A549 (cell line): ENCODE results near the gene NMUR2. TPM values are rescaled to one million over a fixed set of nuclear protein-coding genes. Genes with fewer than 3 reads are reported as not detected.

ENCODE experiments used
- ATAC-seq, 2 experiments: fragments of 200-7000 bp in 1 of 2; fragments of >200 bp in 1 of 2; cut with Nextera tagmentation in 1 of 2; cut with Tn5 transposase in 1 of 2; 3 replicates each; pipeline versions ENCODE4 v1.8.0 to v1.9.1; 2018 to 2020; ENCODE audit warnings: mild to moderate bottlenecking in 1 of 2, moderate library complexity in 1 of 2
- CTCF ChIA-PET: fragments of 300-600 bp; sonication (Branson Sonifier 250); formaldehyde crosslinking; extraction: SDS; loops from one replicate; lab custom pipeline; 2021; ENCODE audit warnings: antibody characterized with exemption, inconsistent platforms; lab: Yijun Ruan, JAX
- POLR2A ChIA-PET: fragments of 350-600 bp; formaldehyde crosslinking; extraction: SDS; loops from one replicate; lab custom pipeline; 2021; ENCODE audit warnings: antibody characterized with exemption, inconsistent platforms; lab: Yijun Ruan, JAX
- DNase-seq, 2 experiments: peaks; one replicate each; pipeline versions ENCODE4 v3.0.0 to v3.0.0-alpha.2; 2011 to 2016; ENCODE audit warnings: low read depth in 1 of 2, low spot score in 1 of 2
- FAIRE-seq: peaks from 2 replicates; lab custom pipeline; 2011; peaks lifted over from hg19 to GRCh38; lab: Jason Lieb, UNC
- H3K27ac ChIP-seq, 2 experiments: fragments of >200 bp; sonication (Bioruptor Twin); formaldehyde crosslinking; 3 replicates each; pipeline ENCODE4 v1.5.1; 2016 to 2017
- H3K4me1 ChIP-seq: fragments of >200 bp; sonication (Bioruptor Twin); formaldehyde crosslinking; 3 replicates; pipeline ENCODE4 v1.6.1; 2016
- H3K4me2 ChIP-seq: fragments of >200 bp; sonication (Bioruptor Twin); formaldehyde crosslinking; 3 replicates; pipeline ENCODE4 v1.6.1; 2016
- H3K4me3 ChIP-seq: fragments of >200 bp; sonication (Bioruptor Twin); formaldehyde crosslinking; 3 replicates; pipeline ENCODE4 v1.5.1; 2016
- H3K9me3 ChIP-seq: fragments of >200 bp; sonication (Bioruptor Twin); formaldehyde crosslinking; 3 replicates; pipeline ENCODE4 v1.6.1; 2016
- BHLHE40 ChIP-seq: IDR thresholded peaks from 2 replicates; pipeline ENCODE4 v1.6.1; 2012; ENCODE audit warnings: low read depth, low read length, inconsistent platforms
- CBX2 ChIP-seq: fragments of 200-600 bp; sonication (generic); IDR thresholded peaks from 2 replicates; pipeline ENCODE4 v1.6.1; 2016; ENCODE audit warnings: low read depth, mild to moderate bottlenecking, borderline replicate concordance
- CBX8 ChIP-seq: fragments of 200-600 bp; sonication (generic); IDR thresholded peaks from 2 replicates; pipeline ENCODE4 v1.6.1; 2016
- CHD4 ChIP-seq: fragments of 200-600 bp; sonication (generic); IDR thresholded peaks from 2 replicates; pipeline ENCODE4 v1.6.1; 2016; ENCODE audit warnings: antibody characterized with exemption, mild to moderate bottlenecking, borderline replicate concordance
- EHMT2 ChIP-seq: fragments of 200-600 bp; sonication (generic); IDR thresholded peaks from 2 replicates; pipeline ENCODE4 v1.6.1; 2016; ENCODE audit warnings: antibody characterized with exemption, low read depth, mild to moderate bottlenecking, moderate library complexity
- EP300 ChIP-seq, 2 experiments: fragments of >200 bp; sonication (Bioruptor Twin); formaldehyde crosslinking; IDR thresholded peaks; 2 replicates in 1 of 2; 3 replicates in 1 of 2; pipeline ENCODE4 v1.6.1; 2016 to 2017
- FOXS1 ChIP-seq: fragments of 250-450 bp; sonication (Bioruptor Pico); IDR thresholded peaks from 2 replicates; pipeline ENCODE4 v1.5.0; 2020; ENCODE audit warnings: mild to moderate bottlenecking, moderate library complexity
- HDAC2 ChIP-seq: fragments of 200-600 bp; sonication (generic); IDR thresholded peaks from 2 replicates; pipeline ENCODE4 v1.6.1; 2016
- HOXA7 ChIP-seq: fragments of 250-450 bp; sonication (Bioruptor Pico); IDR thresholded peaks from 2 replicates; pipeline ENCODE4 v1.5.0; 2020; ENCODE audit warnings: mild to moderate bottlenecking, moderate library complexity
- HOXB13 ChIP-seq: fragments of 250-450 bp; sonication (Bioruptor Pico); IDR thresholded peaks from 2 replicates; pipeline ENCODE4 v1.5.0; 2020; ENCODE audit warnings: low read depth, mild to moderate bottlenecking, moderate library complexity
- JUNB ChIP-seq: fragments of >200 bp; sonication (Bioruptor Twin); formaldehyde crosslinking; IDR thresholded peaks from 2 replicates; pipeline ENCODE4 v1.6.1; 2016
- MAFK ChIP-seq: fragments of 450-650 bp; IDR thresholded peaks from 2 replicates; pipeline ENCODE4 v1.6.1; 2014; ENCODE audit not compliant: partially characterized antibody
- NR3C1 ChIP-seq: fragments of >200 bp; sonication (Bioruptor Twin); formaldehyde crosslinking; IDR thresholded peaks from 3 replicates; pipeline ENCODE4 v1.6.1; 2017
- POLR2AphosphoS2 ChIP-seq: conservative IDR thresholded peaks from 2 replicates; pipeline ENCODE4 v1.6.1; 2012; ENCODE audit warnings: low read length, improper control_type of control experiment, inconsistent platforms
- RFX5 ChIP-seq: fragments of 450-650 bp; IDR thresholded peaks from 2 replicates; pipeline ENCODE4 v1.7.1; 2014; ENCODE audit warnings: antibody characterized with exemption, mild to moderate bottlenecking, moderate library complexity
- SMC3 ChIP-seq: fragments of >200 bp; sonication (Bioruptor Twin); formaldehyde crosslinking; IDR thresholded peaks from 3 replicates; pipeline ENCODE4 v1.6.1; 2018; ENCODE audit warnings: inconsistent platforms
- SREBF2 ChIP-seq: fragments of 450-650 bp; IDR thresholded peaks from 2 replicates; pipeline ENCODE4 v1.6.1; 2014; ENCODE audit warnings: mild to moderate bottlenecking, moderate library complexity
- TP53 ChIP-seq: fragments of 250-450 bp; sonication (Bioruptor Pico); IDR thresholded peaks from 2 replicates; pipeline ENCODE4 v1.5.0; 2021; ENCODE audit warnings: mild to moderate bottlenecking, moderate library complexity
- ZFP36 ChIP-seq: fragments of 450-650 bp; IDR thresholded peaks from 2 replicates; pipeline ENCODE4 v1.6.1; 2014; ENCODE audit warnings: borderline replicate concordance; ENCODE audit not compliant: partially characterized antibody
- ZNF302 ChIP-seq: fragments of 250-450 bp; sonication (Bioruptor Pico); IDR thresholded peaks from 2 replicates; pipeline ENCODE4 v1.9.0; 2021; ENCODE audit warnings: inconsistent platforms, mild to moderate bottlenecking, moderate library complexity
- WGBS: methylation state at CpG from one replicate; pipeline ENCODE4 v1.1.6; 2017; ENCODE audit errors: missing lambda C conversion rate; 5-methylcytosine and 5-hydroxymethylcytosine counted together
- polyA plus RNA-seq, 4 experiments: library from polyadenylated mRNA; depleted of rRNA in 3 of 4; stranded (reverse); fragments of >200 nt; fragmentation: RNase III in 1 of 4; extraction: RNeasy Plus Mini Kit Qiagen cat#74134 plus additional on column Dnase treatment in 1 of 4; gene quantifications; 2 replicates in 3 of 4; 3 replicates in 1 of 4; pipeline ENCODE4 v1.2.3, GENCODE V29; 2011 to 2017
- TF ChIP-seq, protein P1 (sequence below): IDR thresholded peaks from 2 replicates; pipeline ENCODE4 v1.6.1; 2012
- TF ChIP-seq, protein P2 (sequence below): fragments of >200 bp; sonication (Bioruptor Twin); formaldehyde crosslinking; IDR thresholded peaks from 2 replicates; pipeline ENCODE4 v1.6.1; 2016
- TF ChIP-seq, protein P3 (sequence below): fragments of >200 bp; sonication (Bioruptor Twin); formaldehyde crosslinking; IDR thresholded peaks from 3 replicates; pipeline ENCODE4 v1.5.1; 2016
- TF ChIP-seq, protein P4 (sequence below): IDR thresholded peaks from 2 replicates; pipeline ENCODE4 v1.6.1; 2012; ENCODE audit warnings: low read depth, borderline replicate concordance
- TF ChIP-seq, protein P5 (sequence below): fragments of >200 bp; sonication (Bioruptor Twin); formaldehyde crosslinking; IDR thresholded peaks from 3 replicates; pipeline ENCODE4 v1.6.1; 2016
- TF ChIP-seq, protein P6 (sequence below): IDR thresholded peaks from 2 replicates; pipeline ENCODE4 v1.6.1; 2012

NMUR2 gene
- polyA plus RNA-seq, 2 of the 4 experiments (the other 2 are of a cell fraction): not detected

DNA sequence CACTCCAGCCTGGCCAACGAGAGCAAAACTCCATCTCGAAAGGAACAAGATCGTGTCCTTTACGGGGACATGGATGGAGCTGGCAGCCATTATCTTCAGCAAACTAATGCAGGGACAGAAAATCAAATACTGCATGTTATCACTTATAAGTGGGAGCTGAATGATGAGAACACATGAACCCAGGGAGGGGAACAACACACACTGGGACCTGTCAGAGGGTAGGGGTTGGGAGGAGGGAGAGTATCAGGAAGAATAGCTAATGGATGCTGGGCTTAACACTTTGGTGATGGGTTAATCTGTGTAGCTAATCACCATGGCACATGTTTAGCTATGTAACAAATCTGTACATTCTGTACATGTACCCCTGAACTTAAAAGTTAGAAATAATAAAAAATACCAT, 40.9 kb downstream of the NMUR2 start:
- no peaks in the 10 kb centered on the region for H3K9me3 ChIP-seq
- DNase-seq (no peak), ATAC-seq (no peak), FAIRE-seq (no peak)
- ChIA-PET CTCF (no interaction called here), POLR2A (no interaction called here)
- no peaks in the 10 kb centered on the region for H3K4me1 ChIP-seq
- no peak for TF ChIP-seq JUNB
- TF ChIP-seq ZNF302 (CRISPR knock-in tag): no peak
- TF ChIP-seq HOXA7: no peak
- TF ChIP-seq, protein P1, sequence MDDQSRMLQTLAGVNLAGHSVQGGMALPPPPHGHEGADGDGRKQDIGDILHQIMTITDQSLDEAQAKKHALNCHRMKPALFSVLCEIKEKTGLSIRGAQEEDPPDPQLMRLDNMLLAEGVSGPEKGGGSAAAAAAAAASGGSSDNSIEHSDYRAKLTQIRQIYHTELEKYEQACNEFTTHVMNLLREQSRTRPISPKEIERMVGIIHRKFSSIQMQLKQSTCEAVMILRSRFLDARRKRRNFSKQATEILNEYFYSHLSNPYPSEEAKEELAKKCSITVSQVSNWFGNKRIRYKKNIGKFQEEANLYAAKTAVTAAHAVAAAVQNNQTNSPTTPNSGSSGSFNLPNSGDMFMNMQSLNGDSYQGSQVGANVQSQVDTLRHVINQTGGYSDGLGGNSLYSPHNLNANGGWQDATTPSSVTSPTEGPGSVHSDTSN: no peak
- TF ChIP-seq CHD4: no peak
- no peak for TF ChIP-seq HOXB13
- no peak for TF ChIP-seq RFX5
- no peak overlapping the region for H3K4me3 ChIP-seq
- no peak overlapping the region for H3K27ac ChIP-seq
- WGBS: 2% methylated on average over 4 of the region's 4 CpGs
- H3K4me2 ChIP-seq: no peak overlapping the region

DNA sequence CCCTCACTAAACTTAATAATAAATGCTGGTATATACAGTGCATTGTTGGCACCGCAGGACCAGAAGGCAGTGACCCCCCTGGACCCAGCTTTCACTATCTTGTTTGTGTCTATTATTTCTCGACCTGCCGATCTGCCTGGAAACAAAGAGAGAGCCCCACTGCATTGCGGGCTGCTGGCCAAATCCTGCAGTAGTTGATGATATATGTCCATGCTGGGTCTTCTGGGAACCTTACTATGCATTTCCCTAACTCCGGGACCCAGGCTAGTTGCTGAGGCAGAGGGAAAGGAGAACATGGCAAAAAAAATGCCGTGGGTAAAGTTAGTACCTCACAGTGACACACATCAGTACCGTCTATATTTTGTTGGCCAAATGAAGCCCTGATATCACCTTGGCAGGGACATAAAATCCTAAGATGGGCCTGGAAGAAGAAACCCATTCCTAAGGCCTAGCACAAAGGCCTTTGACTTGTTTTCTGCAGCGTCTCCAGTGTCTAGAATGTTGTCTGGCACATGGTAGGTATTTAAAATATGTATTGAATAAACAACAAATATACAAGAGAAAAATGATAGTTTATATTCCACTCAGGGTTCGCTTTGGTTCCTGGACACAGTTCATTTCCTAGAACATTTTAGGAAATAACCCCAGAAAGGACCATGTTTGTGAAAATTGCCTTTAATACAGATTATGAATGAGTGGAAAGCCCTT, 46.1 kb downstream of the NMUR2 start:
- WGBS: 7% methylated on average over 9 of the region's 9 CpGs
- ATAC-seq: no peak
- no peak for FAIRE-seq
- H3K4me3 ChIP-seq: no peak overlapping the region
- no peak overlapping the region for H3K4me2 ChIP-seq
- H3K9me3 ChIP-seq: no peaks in the 10 kb centered on the region
- no peak overlapping the region for H3K27ac ChIP-seq
- ChIA-PET CTCF (no interaction called here), POLR2A (no interaction called here)
- TF ChIP-seq FOXS1 (no peak), JUNB (no peak), BHLHE40 (no peak), SREBF2 (no peak), CBX8 (no peak), TP53 (no peak), NR3C1 (no peak), SMC3 (no peak), HOXA7 (no peak), POLR2AphosphoS2 (no peak), EP300 (IDR thresholded peaks at IDR 0.05) (no peak), MAFK (no peak)
- TF ChIP-seq, protein P2, sequence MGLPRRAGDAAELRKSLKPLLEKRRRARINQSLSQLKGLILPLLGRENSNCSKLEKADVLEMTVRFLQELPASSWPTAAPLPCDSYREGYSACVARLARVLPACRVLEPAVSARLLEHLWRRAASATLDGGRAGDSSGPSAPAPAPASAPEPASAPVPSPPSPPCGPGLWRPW: no peak
- TF ChIP-seq, protein P3, sequence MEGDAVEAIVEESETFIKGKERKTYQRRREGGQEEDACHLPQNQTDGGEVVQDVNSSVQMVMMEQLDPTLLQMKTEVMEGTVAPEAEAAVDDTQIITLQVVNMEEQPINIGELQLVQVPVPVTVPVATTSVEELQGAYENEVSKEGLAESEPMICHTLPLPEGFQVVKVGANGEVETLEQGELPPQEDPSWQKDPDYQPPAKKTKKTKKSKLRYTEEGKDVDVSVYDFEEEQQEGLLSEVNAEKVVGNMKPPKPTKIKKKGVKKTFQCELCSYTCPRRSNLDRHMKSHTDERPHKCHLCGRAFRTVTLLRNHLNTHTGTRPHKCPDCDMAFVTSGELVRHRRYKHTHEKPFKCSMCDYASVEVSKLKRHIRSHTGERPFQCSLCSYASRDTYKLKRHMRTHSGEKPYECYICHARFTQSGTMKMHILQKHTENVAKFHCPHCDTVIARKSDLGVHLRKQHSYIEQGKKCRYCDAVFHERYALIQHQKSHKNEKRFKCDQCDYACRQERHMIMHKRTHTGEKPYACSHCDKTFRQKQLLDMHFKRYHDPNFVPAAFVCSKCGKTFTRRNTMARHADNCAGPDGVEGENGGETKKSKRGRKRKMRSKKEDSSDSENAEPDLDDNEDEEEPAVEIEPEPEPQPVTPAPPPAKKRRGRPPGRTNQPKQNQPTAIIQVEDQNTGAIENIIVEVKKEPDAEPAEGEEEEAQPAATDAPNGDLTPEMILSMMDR: no peak
- TF ChIP-seq, protein P4, sequence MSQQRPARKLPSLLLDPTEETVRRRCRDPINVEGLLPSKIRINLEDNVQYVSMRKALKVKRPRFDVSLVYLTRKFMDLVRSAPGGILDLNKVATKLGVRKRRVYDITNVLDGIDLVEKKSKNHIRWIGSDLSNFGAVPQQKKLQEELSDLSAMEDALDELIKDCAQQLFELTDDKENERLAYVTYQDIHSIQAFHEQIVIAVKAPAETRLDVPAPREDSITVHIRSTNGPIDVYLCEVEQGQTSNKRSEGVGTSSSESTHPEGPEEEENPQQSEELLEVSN: no peak
- TF ChIP-seq, protein P5, sequence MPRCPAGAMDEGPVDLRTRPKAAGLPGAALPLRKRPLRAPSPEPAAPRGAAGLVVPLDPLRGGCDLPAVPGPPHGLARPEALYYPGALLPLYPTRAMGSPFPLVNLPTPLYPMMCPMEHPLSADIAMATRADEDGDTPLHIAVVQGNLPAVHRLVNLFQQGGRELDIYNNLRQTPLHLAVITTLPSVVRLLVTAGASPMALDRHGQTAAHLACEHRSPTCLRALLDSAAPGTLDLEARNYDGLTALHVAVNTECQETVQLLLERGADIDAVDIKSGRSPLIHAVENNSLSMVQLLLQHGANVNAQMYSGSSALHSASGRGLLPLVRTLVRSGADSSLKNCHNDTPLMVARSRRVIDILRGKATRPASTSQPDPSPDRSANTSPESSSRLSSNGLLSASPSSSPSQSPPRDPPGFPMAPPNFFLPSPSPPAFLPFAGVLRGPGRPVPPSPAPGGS: no peak
- no peaks in the 10 kb centered on the region for H3K4me1 ChIP-seq
- no peak for DNase-seq

DNA sequence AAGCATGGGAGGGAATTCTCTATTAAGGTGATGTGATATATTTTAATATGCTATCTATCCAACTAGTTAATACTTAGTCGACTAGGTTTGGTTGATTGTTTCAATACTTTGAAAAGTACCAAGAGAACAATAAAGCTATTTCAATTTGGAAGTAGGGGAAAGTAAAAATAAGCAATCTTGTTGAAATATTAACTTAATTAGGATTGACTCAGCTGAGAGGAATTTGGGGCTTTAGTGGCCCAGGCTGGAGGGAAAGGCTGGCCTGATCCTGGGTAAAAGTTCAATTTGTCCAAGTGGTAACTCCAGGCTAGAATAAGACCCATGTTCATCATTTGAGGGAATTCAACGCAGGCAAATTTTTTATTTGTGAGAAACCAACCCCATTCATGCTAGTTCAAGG, 48.6 kb downstream of the NMUR2 start:
- TF ChIP-seq HDAC2: no peak
- TF ChIP-seq, protein P6, sequence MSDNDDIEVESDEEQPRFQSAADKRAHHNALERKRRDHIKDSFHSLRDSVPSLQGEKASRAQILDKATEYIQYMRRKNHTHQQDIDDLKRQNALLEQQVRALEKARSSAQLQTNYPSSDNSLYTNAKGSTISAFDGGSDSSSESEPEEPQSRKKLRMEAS: no peak
- no peak for TF ChIP-seq EHMT2
- TF ChIP-seq ZFP36: no peak
- no peak for TF ChIP-seq HOXA7
- no peak for TF ChIP-seq CBX2
- FAIRE-seq (no peak), ATAC-seq (no peak), DNase-seq (no peak)
- no peak overlapping the region for H3K4me2 ChIP-seq
- CTCF ChIA-PET: no interaction called here
- no peaks in the 10 kb centered on the region for H3K9me3 ChIP-seq
- H3K27ac ChIP-seq: no peak overlapping the region
- H3K4me3 ChIP-seq: no peak overlapping the region
- 2% methylated on average over 2 of the region's 2 CpGs for WGBS
- H3K4me1 ChIP-seq: no peaks in the 10 kb centered on the region
- POLR2A ChIA-PET: no interaction called here
